ENCODE measurements around the gene ANK2.

The ANK2 gene

GRCh38 chr4:113332701-113333100 lies 283.2 kb downstream of the ANK2 start:
- no peak overlapping the region for H3K4me3 ChIP-seq (replicated peaks; ENCODE audit: insufficient read depth, low read length)
- peak in 1 of 2 experiments; percentile 2 for DNase-seq (ENCODE audit: low read depth in 1 of 2, low spot score in 1 of 2)
- no peak overlapping the region for H3K27ac ChIP-seq (replicated peaks)
- no peaks in the 10 kb centered on the region for H3K27me3 ChIP-seq (ENCODE audit: insufficient read depth, poor library complexity, severe bottlenecking)
- TF ChIP-seq REST (IDR thresholded peaks at IDR 0.05; ENCODE audit: insufficient replicate concordance, low read depth) (no peak), GABPA (IDR thresholded peaks at IDR 0.05; ENCODE audit: low read depth) (no peak), SPI1 (IDR thresholded peaks at IDR 0.05; ENCODE audit: borderline replicate concordance, low read depth) (no peak)

GRCh38 chr4:113335746-113336145 lies 286.3 kb downstream of the ANK2 start:
- no peak for DNase-seq (ENCODE audit: low read depth in 1 of 2, low spot score in 1 of 2)
- no peaks in the 10 kb centered on the region for H3K27me3 ChIP-seq (ENCODE audit: insufficient read depth, poor library complexity, severe bottlenecking)
- H3K4me3 ChIP-seq (replicated peaks; ENCODE audit: insufficient read depth, low read length), result no peak overlapping the region
- no peak for TF ChIP-seq CTCF (IDR thresholded peaks at IDR 0.05; ENCODE audit: insufficient read depth, low read length)
- TF ChIP-seq POLR2AphosphoS5 (IDR thresholded peaks at IDR 0.05; ENCODE audit: low read depth), result no peak
- no peak for TF ChIP-seq GABPA (IDR thresholded peaks at IDR 0.05; ENCODE audit: low read depth)
- no peak for TF ChIP-seq REST (IDR thresholded peaks at IDR 0.05; ENCODE audit: insufficient replicate concordance, low read depth)
- TF ChIP-seq SPI1 (IDR thresholded peaks at IDR 0.05; ENCODE audit: borderline replicate concordance, low read depth), result no peak
- H3K27ac ChIP-seq (replicated peaks), result no peak overlapping the region

- DNase-seq (ENCODE audit: low read depth in 1 of 2, low spot score in 1 of 2), result no peak
- TF ChIP-seq SPI1 (IDR thresholded peaks at IDR 0.05; ENCODE audit: borderline replicate concordance, low read depth) (no peak), GABPA (IDR thresholded peaks at IDR 0.05; ENCODE audit: low read depth) (no peak), POLR2AphosphoS5 (IDR thresholded peaks at IDR 0.05; ENCODE audit: low read depth) (no peak)
- Histone ChIP-seq H3K27ac (replicated peaks) (no peak overlapping the region), H3K4me3 (replicated peaks; ENCODE audit: insufficient read depth, low read length) (no peak overlapping the region), H3K27me3 (ENCODE audit: insufficient read depth, poor library complexity, severe bottlenecking) (no peaks in the 10 kb centered on the region)
Observed at GRCh38 chr4:113336556-113336955, 287.1 kb downstream of the ANK2 start.

GRCh38 chr4:113339430-113339813 lies 290.0 kb downstream of the ANK2 start:
- Histone ChIP-seq H3K27me3 (ENCODE audit: insufficient read depth, poor library complexity, severe bottlenecking) (no peaks in the 10 kb centered on the region), H3K4me3 (replicated peaks; ENCODE audit: insufficient read depth, low read length) (no peak overlapping the region), H3K27ac (replicated peaks) (no peak overlapping the region)
- no peak for DNase-seq (ENCODE audit: low read depth in 1 of 2, low spot score in 1 of 2)
- TF ChIP-seq POLR2AphosphoS5 (IDR thresholded peaks at IDR 0.05; ENCODE audit: low read depth) (no peak), CTCF (IDR thresholded peaks at IDR 0.05; ENCODE audit: insufficient read depth, low read length) (no peak), SPI1 (IDR thresholded peaks at IDR 0.05; ENCODE audit: borderline replicate concordance, low read depth) (no peak), REST (IDR thresholded peaks at IDR 0.05; ENCODE audit: insufficient replicate concordance, low read depth) (no peak), GABPA (IDR thresholded peaks at IDR 0.05; ENCODE audit: low read depth) (no peak)
